PFSK-1 (cell line): Measurements from ENCODE around the gene CUX1.

Source experiments
- FOXP2 ChIP-seq: optimal IDR thresholded peaks from 2 replicates; pipeline ENCODE3; 2011; ENCODE audit warnings: borderline replicate concordance, control low read depth, inconsistent platforms; ENCODE audit not compliant: insufficient read depth; ENCODE audit errors: extremely low read length, extremely low read depth
- POLR2AphosphoS5 ChIP-seq: IDR thresholded peaks from 2 replicates; pipeline ENCODE4 v1.6.1; 2012; ENCODE audit warnings: low read depth, mild to moderate bottlenecking, control low read depth, low read length, moderate library complexity
- REST ChIP-seq, 2 experiments: IDR thresholded peaks; 2 replicates each; pipeline versions ENCODE4 v1.6.1 to v1.8.0; 2011 to 2012; ENCODE audit warnings: low read depth in 2 of 2, low read length in 2 of 2, control low read depth in 1 of 2, inconsistent platforms in 1 of 2, mild to moderate bottlenecking in 1 of 2, moderate library complexity in 1 of 2; ENCODE audit not compliant: insufficient read depth in 1 of 2
- SIN3A ChIP-seq: IDR thresholded peaks from 2 replicates; pipeline ENCODE4 v1.6.1; 2012; ENCODE audit warnings: mild to moderate bottlenecking, low read length, moderate library complexity, borderline replicate concordance; ENCODE audit not compliant: insufficient read depth
- TAF1 ChIP-seq: IDR thresholded peaks from 2 replicates; pipeline ENCODE4 v1.6.1; 2012; ENCODE audit warnings: low read length, control low read depth, borderline replicate concordance; ENCODE audit not compliant: insufficient read depth

DNA sequence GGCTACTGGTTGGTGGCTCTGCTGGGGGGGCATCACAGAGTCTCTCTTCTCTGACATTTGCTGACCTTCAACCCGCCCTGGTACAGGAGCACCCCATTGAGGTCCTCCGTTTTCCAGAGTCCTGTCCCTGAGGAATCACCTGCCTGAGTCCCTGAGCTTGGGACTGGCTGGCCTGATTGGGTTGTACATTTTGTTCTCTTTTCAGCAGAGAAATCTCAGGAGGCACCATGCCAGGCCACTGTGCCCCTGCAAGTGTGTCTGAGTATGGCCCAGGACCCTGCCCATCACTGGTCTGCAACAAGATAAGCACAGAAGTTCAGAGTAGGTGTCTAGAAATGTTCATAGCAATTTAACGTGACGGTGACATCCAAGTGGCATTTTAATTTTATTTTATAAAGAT lies 131.2 kb downstream of the CUX1 start:
- TF ChIP-seq TAF1 (no peak), REST (IDR thresholded peaks at IDR 0.05; ENCODE audit: insufficient read depth in 1 of 2, low read depth in 2 of 2, low read length in 2 of 2) (no peak), POLR2AphosphoS5 (no peak), SIN3A (no peak), FOXP2 (no peak)
